Stimulated activated CD4-positive, alpha-beta T cell treated with anti-CD3 and anti-CD28 coated beads, Interleukin-4, amount 100 ng/mL, for 48 hours (primary cell): ENCODE data around the gene DLST.
"Not testable (repeated sequence)": the region's sequence is repeated elsewhere in the genome, so short reads cannot be mapped to it uniquely, and the experiment has no call there.

Experiments
- DNase-seq, 2 donors: peaks; one replicate each; pipeline ENCODE4 v3.0.0-alpha.2; 2020; ENCODE audit warnings: low read depth in 2 of 2

The DLST gene

GRCh38 chr14:74917646-74918081 is 35.9 kb downstream of the DLST start:
- DNase-seq, result no peak

GRCh38 chr14:74918380-74918779 is 36.7 kb downstream of the DLST start:
- DNase-seq, result no peak

- DNase-seq, result no peak
These were observed 37.9 kb downstream of the DLST start for GRCh38 chr14:74919421-74920165.

- no peak for DNase-seq
These were observed 38.6 kb downstream of the DLST start for GRCh38 chr14:74920281-74920680.

GRCh38 chr14:74921053-74921620 is 39.4 kb downstream of the DLST start:
- no peak for DNase-seq

GRCh38 chr14:74921987-74922751 is 40.5 kb downstream of the DLST start:
- no peak for DNase-seq

GRCh38 chr14:74922752-74923401 is 41.2 kb downstream of the DLST start, which contains the start of gene RPS6KL1:
Gene RPS6KL1, minus strand, starts transcription at chr14:74923260. Its CDS starts 1,719 bp downstream, at chr14:74921541.
- peak; percentile 64 to 69 for DNase-seq

GRCh38 chr14:74924061-74924460 is 42.3 kb downstream of the DLST start:
- DNase-seq, result no peak

GRCh38 chr14:74927225-74927624 is 45.5 kb downstream of the DLST start:
- no peak for DNase-seq

- DNase-seq, result no peak
These were observed 47.5 kb downstream of the DLST start for GRCh38 chr14:74929242-74929641.

- not testable (repeated sequence) for DNase-seq
These were observed 50.0 kb downstream of the DLST start for GRCh38 chr14:74931744-74932143.

GRCh38 chr14:74932401-74932901 is 50.7 kb downstream of the DLST start:
- no peak for DNase-seq

- DNase-seq, result not testable (repeated sequence)
These were observed 51.2 kb downstream of the DLST start for GRCh38 chr14:74932936-74933335.

- DNase-seq, result no peak
These were observed 52.3 kb downstream of the DLST start for GRCh38 chr14:74934041-74934440.

GRCh38 chr14:74934476-74935359 is 53.0 kb downstream of the DLST start:
- DNase-seq, result no peak

- no peak for DNase-seq
These were observed 53.6 kb downstream of the DLST start for GRCh38 chr14:74935360-74935680.

GRCh38 chr14:74936151-74936550 is 54.4 kb downstream of the DLST start:
- DNase-seq, result no peak

GRCh38 chr14:74936731-74937130 is 55.0 kb downstream of the DLST start:
- no peak for DNase-seq

GRCh38 chr14:74937171-74937570 is 55.5 kb downstream of the DLST start:
- no peak for DNase-seq

- no peak for DNase-seq
These were observed 57.1 kb downstream of the DLST start for GRCh38 chr14:74938531-74939495.
